Thyroid gland (tissue), 4 donors: Measurements from ENCODE around the gene AGGF1.

Experiments used
- CTCF ChIP-seq, 6 experiments: fragments of 200-600 bp in 3 of 6; fragments of 450-650 bp in 3 of 6; sonication (generic) in 3 of 6; IDR thresholded peaks; one replicate each; pipeline ENCODE4 v1.5.1; 2016 to 2019; ENCODE audit warnings: antibody characterized with exemption in 6 of 6, mild to moderate bottlenecking in 2 of 6, inconsistent platforms in 1 of 6, moderate library complexity in 1 of 6
- POLR2A ChIP-seq, 2 donors: fragments of 450-650 bp; IDR thresholded peaks; one replicate each; pipeline ENCODE4 v1.6.1; 2017; ENCODE audit warnings: antibody characterized with exemption in 2 of 2, mild to moderate bottlenecking in 2 of 2, moderate library complexity in 1 of 2

- TF ChIP-seq CTCF (IDR thresholded peaks at IDR 0.05), result no peak
- no peak for TF ChIP-seq POLR2A (IDR thresholded peaks at IDR 0.05)
These were observed 24.1 kb upstream of the AGGF1 start for GRCh38 chr5:77006124-77006523.
